HEK293 (cell line): Measurements from ENCODE around the gene RPS19.

Source experiments
- ATF2 ChIP-seq: fragments of 450-650 bp; formaldehyde crosslinking; IDR thresholded peaks from 2 replicates; pipeline ENCODE4 v1.5.1; 2016; ENCODE audit warnings: missing biosample characterization, missing genetic modification characterization, low read depth
- GLI2 ChIP-seq: fragments of 450-650 bp; formaldehyde crosslinking; IDR thresholded peaks from 2 replicates; pipeline ENCODE4; 2017; ENCODE audit warnings: missing biosample characterization, missing genetic modification characterization, low read depth, borderline replicate concordance
- GLIS2 ChIP-seq: fragments of 450-650 bp; formaldehyde crosslinking; IDR thresholded peaks from 2 replicates; pipeline ENCODE4 v1.5.1; 2016; ENCODE audit warnings: missing biosample characterization, missing genetic modification characterization
- KLF10 ChIP-seq: fragments of 450-650 bp; IDR thresholded peaks from 2 replicates; pipeline ENCODE4 v1.5.1; 2018; ENCODE audit warnings: missing biosample characterization, mild to moderate bottlenecking, missing genetic modification characterization
- OVOL3 ChIP-seq: fragments of 450-650 bp; formaldehyde crosslinking; IDR thresholded peaks from 2 replicates; pipeline ENCODE4 v1.5.1; 2016; ENCODE audit warnings: missing biosample characterization, missing genetic modification characterization
- REPIN1 ChIP-seq: fragments of 450-650 bp; formaldehyde crosslinking; IDR thresholded peaks from 2 replicates; pipeline ENCODE4 v1.5.1; 2017; ENCODE audit warnings: missing biosample characterization, missing genetic modification characterization, low read depth
- SALL2 ChIP-seq: fragments of 450-650 bp; formaldehyde crosslinking; IDR thresholded peaks from 2 replicates; pipeline ENCODE4 v1.5.0; 2017; ENCODE audit warnings: missing biosample characterization, mild to moderate bottlenecking, missing genetic modification characterization, borderline replicate concordance
- SP2 ChIP-seq: fragments of 450-650 bp; formaldehyde crosslinking; IDR thresholded peaks from 2 replicates; pipeline ENCODE4 v1.5.1; 2016; ENCODE audit warnings: missing biosample characterization, missing genetic modification characterization
- ZBTB20 ChIP-seq: fragments of 450-650 bp; formaldehyde crosslinking; IDR thresholded peaks from 2 replicates; pipeline ENCODE4 v1.5.1; 2016; ENCODE audit warnings: missing biosample characterization, missing genetic modification characterization
- ZBTB7A ChIP-seq: fragments of 450-650 bp; formaldehyde crosslinking; IDR thresholded peaks from 2 replicates; pipeline ENCODE4 v1.5.1; 2016; ENCODE audit warnings: low read depth, missing biosample characterization, missing genetic modification characterization
- ZBTB8A ChIP-seq: fragments of 450-650 bp; formaldehyde crosslinking; IDR thresholded peaks from 2 replicates; pipeline ENCODE4 v1.5.1; 2016; ENCODE audit warnings: missing biosample characterization, missing genetic modification characterization
- ZFP69B ChIP-seq: fragments of 450-650 bp; formaldehyde crosslinking; IDR thresholded peaks from 2 replicates; pipeline ENCODE4 v1.5.1; 2016; ENCODE audit warnings: missing biosample characterization, missing genetic modification characterization
- ZNF114 ChIP-seq: fragments of 450-650 bp; formaldehyde crosslinking; IDR thresholded peaks from 2 replicates; pipeline ENCODE4 v1.5.0; 2017; ENCODE audit warnings: missing biosample characterization, missing genetic modification characterization
- ZNF132 ChIP-seq: fragments of 450-650 bp; formaldehyde crosslinking; IDR thresholded peaks from 2 replicates; pipeline ENCODE4 v1.5.1; 2017; ENCODE audit warnings: missing biosample characterization, missing genetic modification characterization, borderline replicate concordance
- ZNF138 ChIP-seq: fragments of 450-650 bp; formaldehyde crosslinking; IDR thresholded peaks from 2 replicates; pipeline ENCODE4 v1.5.1; 2016; ENCODE audit warnings: missing biosample characterization, missing genetic modification characterization, borderline replicate concordance
- ZNF140 ChIP-seq: fragments of 450-650 bp; formaldehyde crosslinking; IDR thresholded peaks from 2 replicates; pipeline ENCODE4 v1.5.1; 2016; ENCODE audit warnings: missing biosample characterization, missing genetic modification characterization
- ZNF155 ChIP-seq: fragments of 450-650 bp; formaldehyde crosslinking; IDR thresholded peaks from 2 replicates; pipeline ENCODE4 v1.5.1; 2016; ENCODE audit warnings: missing biosample characterization, missing genetic modification characterization
- ZNF202 ChIP-seq: fragments of 450-650 bp; formaldehyde crosslinking; IDR thresholded peaks from 2 replicates; pipeline ENCODE4 v1.5.1; 2016; ENCODE audit warnings: missing biosample characterization, missing genetic modification characterization, borderline replicate concordance
- ZNF223 ChIP-seq: fragments of 450-650 bp; formaldehyde crosslinking; IDR thresholded peaks from 2 replicates; pipeline ENCODE4 v1.5.1; 2016; ENCODE audit warnings: missing biosample characterization, missing genetic modification characterization
- ZNF24 ChIP-seq: fragments of 450-650 bp; formaldehyde crosslinking; IDR thresholded peaks from 2 replicates; pipeline ENCODE4 v1.5.1; 2016; ENCODE audit warnings: missing biosample characterization, missing genetic modification characterization
- ZNF292 ChIP-seq: fragments of 450-650 bp; formaldehyde crosslinking; IDR thresholded peaks from 2 replicates; pipeline ENCODE4 v1.5.1; 2016; ENCODE audit warnings: low read depth, missing biosample characterization, missing genetic modification characterization, borderline replicate concordance
- ZNF302 ChIP-seq: fragments of 450-650 bp; formaldehyde crosslinking; IDR thresholded peaks from 2 replicates; pipeline ENCODE4 v1.5.1; 2016; ENCODE audit warnings: missing biosample characterization, missing genetic modification characterization, low read depth
- ZNF335 ChIP-seq: fragments of 450-650 bp; formaldehyde crosslinking; conservative IDR thresholded peaks from 2 replicates; pipeline ENCODE4 v1.5.1; 2016; ENCODE audit warnings: missing biosample characterization, missing genetic modification characterization
- ZNF398 ChIP-seq: fragments of 450-650 bp; formaldehyde crosslinking; IDR thresholded peaks from 2 replicates; pipeline ENCODE4 v1.5.1; 2017; ENCODE audit warnings: missing biosample characterization, missing genetic modification characterization
- ZNF404 ChIP-seq: fragments of 450-650 bp; formaldehyde crosslinking; IDR thresholded peaks from 2 replicates; pipeline ENCODE4 v1.5.1; 2017; ENCODE audit warnings: missing biosample characterization, missing genetic modification characterization
- ZNF426 ChIP-seq: fragments of 450-650 bp; formaldehyde crosslinking; IDR thresholded peaks from 2 replicates; pipeline ENCODE4 v1.5.1; 2017; ENCODE audit warnings: missing biosample characterization, missing genetic modification characterization, mild to moderate bottlenecking, inconsistent platforms, moderate library complexity
- ZNF473 ChIP-seq: fragments of 450-650 bp; formaldehyde crosslinking; IDR thresholded peaks from 2 replicates; pipeline ENCODE4 v1.5.1; 2017; ENCODE audit warnings: missing biosample characterization, missing genetic modification characterization
- ZNF488 ChIP-seq: fragments of 450-650 bp; formaldehyde crosslinking; IDR thresholded peaks from 2 replicates; pipeline ENCODE4 v1.5.1; 2016; ENCODE audit warnings: missing biosample characterization, missing genetic modification characterization
- ZNF521 ChIP-seq: fragments of 450-650 bp; formaldehyde crosslinking; IDR thresholded peaks from 2 replicates; pipeline ENCODE4 v1.5.1; 2017; ENCODE audit warnings: missing biosample characterization, mild to moderate bottlenecking, missing genetic modification characterization
- ZNF571 ChIP-seq: fragments of 450-650 bp; formaldehyde crosslinking; IDR thresholded peaks from 2 replicates; pipeline ENCODE4 v1.5.0; 2017; ENCODE audit warnings: missing biosample characterization, missing genetic modification characterization
- ZNF580 ChIP-seq: fragments of 450-650 bp; formaldehyde crosslinking; IDR thresholded peaks from 2 replicates; pipeline ENCODE4 v1.5.1; 2016; ENCODE audit warnings: missing biosample characterization, missing genetic modification characterization
- ZNF629 ChIP-seq: fragments of 450-650 bp; formaldehyde crosslinking; IDR thresholded peaks from 2 replicates; pipeline ENCODE4 v1.5.1; 2017; ENCODE audit warnings: missing biosample characterization, missing genetic modification characterization
- ZNF747 ChIP-seq: fragments of 450-650 bp; formaldehyde crosslinking; IDR thresholded peaks from 2 replicates; pipeline ENCODE4 v1.5.1; 2016; ENCODE audit warnings: missing biosample characterization, missing genetic modification characterization
- ZNF768 ChIP-seq: fragments of 450-650 bp; formaldehyde crosslinking; IDR thresholded peaks from 2 replicates; pipeline ENCODE4 v1.5.1; 2018; ENCODE audit warnings: missing biosample characterization, mild to moderate bottlenecking, missing genetic modification characterization
- ZNF777 ChIP-seq: fragments of 450-650 bp; formaldehyde crosslinking; IDR thresholded peaks from 2 replicates; pipeline ENCODE4 v1.5.1; 2017; ENCODE audit warnings: missing biosample characterization, missing genetic modification characterization, borderline replicate concordance
- ZNF785 ChIP-seq: fragments of 450-650 bp; formaldehyde crosslinking; IDR thresholded peaks from 2 replicates; pipeline ENCODE4 v1.5.1; 2016; ENCODE audit warnings: missing biosample characterization, missing genetic modification characterization
- ZNF830 ChIP-seq: fragments of 450-650 bp; IDR thresholded peaks from 2 replicates; pipeline ENCODE4 v1.5.0; 2018; ENCODE audit warnings: missing biosample characterization, missing genetic modification characterization, low read depth, mild to moderate bottlenecking, moderate library complexity
- TF ChIP-seq, protein P1 (sequence below): fragments of 450-650 bp; formaldehyde crosslinking; IDR thresholded peaks from 2 replicates; pipeline ENCODE4 v1.5.1; 2016; ENCODE audit warnings: missing biosample characterization, missing genetic modification characterization

RPS19 gene

GRCh38 chr19:41893899-41894298 lies 33.8 kb downstream of the RPS19 start (continued):
- TF ChIP-seq ATF2 (tag by site-specific recombination) (no peak), GLI2 (no peak), ZBTB7A (tag by site-specific recombination) (peak; percentile 97), OVOL3 (no peak), ZNF777 (tag by site-specific recombination) (no peak), ZNF132 (tag by site-specific recombination) (no peak), KLF10 (tag by site-specific recombination) (no peak), ZNF571 (tag by site-specific recombination) (no peak), GLIS2 (tag by site-specific recombination) (no peak), ZNF747 (tag by site-specific recombination) (no peak), ZNF202 (no peak), REPIN1 (tag by site-specific recombination) (no peak), ZNF24 (no peak), ZNF580 (tag by site-specific recombination) (no peak), ZNF404 (no peak), ZNF223 (tag by site-specific recombination) (no peak), ZNF140 (tag by site-specific recombination) (no peak), ZFP69B (peak; percentile 66; the same call in 1 of the 2 replicates), ZNF473 (tag by site-specific recombination) (no peak), ZNF335 (tag by site-specific recombination) (no peak), ZNF302 (tag by site-specific recombination) (no peak), ZNF426 (no peak), ZNF155 (tag by site-specific recombination) (no peak), ZNF138 (no peak), ZBTB20 (tag by site-specific recombination) (no peak), ZNF785 (no peak), ZNF292 (tag by site-specific recombination) (no peak), ZNF398 (no peak), ZNF629 (tag by site-specific recombination) (0 out of 2 replicates have a peak, but pooled peaks have one; percentile 13), SP2 (peak; percentile 13; the same call in 1 of the 2 replicates), ZNF488 (no peak), ZNF521 (tag by site-specific recombination) (no peak), SALL2 (tag by site-specific recombination) (no peak), ZNF830 (no peak), ZNF768 (tag by site-specific recombination) (no peak), ZNF114 (tag by site-specific recombination) (no peak), ZBTB8A (tag by site-specific recombination) (no peak)
- TF ChIP-seq, protein P1, sequence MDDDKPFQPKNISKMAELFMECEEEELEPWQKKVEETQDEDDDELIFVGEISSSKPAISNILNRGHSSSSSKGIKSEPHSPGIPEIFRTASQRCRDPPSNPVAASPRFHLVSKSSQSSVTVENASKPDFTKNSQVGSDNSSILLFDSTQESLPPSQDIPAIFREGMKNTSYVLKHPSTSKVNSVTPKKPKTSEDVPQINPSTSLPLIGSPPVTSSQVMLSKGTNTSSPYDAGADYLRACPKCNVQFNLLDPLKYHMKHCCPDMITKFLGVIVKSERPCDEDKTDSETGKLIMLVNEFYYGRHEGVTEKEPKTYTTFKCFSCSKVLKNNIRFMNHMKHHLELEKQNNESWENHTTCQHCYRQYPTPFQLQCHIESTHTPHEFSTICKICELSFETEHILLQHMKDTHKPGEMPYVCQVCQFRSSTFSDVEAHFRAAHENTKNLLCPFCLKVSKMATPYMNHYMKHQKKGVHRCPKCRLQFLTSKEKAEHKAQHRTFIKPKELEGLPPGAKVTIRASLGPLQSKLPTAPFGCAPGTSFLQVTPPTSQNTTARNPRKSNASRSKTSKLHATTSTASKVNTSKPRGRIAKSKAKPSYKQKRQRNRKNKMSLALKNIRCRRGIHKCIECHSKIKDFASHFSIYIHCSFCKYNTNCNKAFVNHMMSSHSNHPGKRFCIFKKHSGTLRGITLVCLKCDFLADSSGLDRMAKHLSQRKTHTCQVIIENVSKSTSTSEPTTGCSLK (tag by site-specific recombination), result no peak
